Smooth muscle cell (in vitro differentiated cells): ENCODE results near the gene A2M. TPM values are rescaled to one million over a fixed set of nuclear protein-coding genes. Genes with fewer than 3 reads are reported as not detected.

Experiments used
- DNase-seq: peaks from one replicate; lab custom pipeline; 2025; ENCODE audit not compliant: unreplicated experiment; lab: John Stamatoyannopoulos, UW
- H2AFZ ChIP-seq: fragments of 200-600 bp; sonication (generic); 2 replicates; pipeline ENCODE4 v1.6.0; 2016; ENCODE audit warnings: antibody characterized with exemption, low read depth, mild to moderate bottlenecking
- H3F3A ChIP-seq: fragments of 200-600 bp; sonication (generic); 2 replicates; pipeline ENCODE4 v1.6.0; 2017; ENCODE audit warnings: antibody characterized with exemption, low read depth
- H3K27ac ChIP-seq: fragments of 200-600 bp; sonication (generic); 2 replicates; pipeline ENCODE4 v1.5.1; 2016; ENCODE audit warnings: low read depth, mild to moderate bottlenecking
- H3K27me3 ChIP-seq: fragments of 200-600 bp; sonication (generic); 2 replicates; pipeline ENCODE4 v1.6.1; 2016; ENCODE audit warnings: low read depth, mild to moderate bottlenecking
- H3K36me3 ChIP-seq: fragments of 200-600 bp; sonication (generic); 2 replicates; pipeline ENCODE4 v1.5.1; 2016; ENCODE audit warnings: low read depth
- H3K4me1 ChIP-seq: fragments of 200-600 bp; sonication (generic); 2 replicates; pipeline ENCODE4 v1.5.1; 2016; ENCODE audit warnings: low read depth
- H3K4me2 ChIP-seq: fragments of 200-600 bp; sonication (generic); 2 replicates; pipeline ENCODE4 v1.6.0; 2016; ENCODE audit warnings: mild to moderate bottlenecking
- H3K4me3 ChIP-seq: fragments of 200-600 bp; sonication (generic); 2 replicates; pipeline ENCODE4 v1.5.1; 2016; ENCODE audit warnings: mild to moderate bottlenecking
- H3K79me2 ChIP-seq: fragments of 200-600 bp; sonication (generic); 2 replicates; pipeline ENCODE4 v1.6.0; 2016; ENCODE audit warnings: low read depth, mild to moderate bottlenecking
- H3K9ac ChIP-seq: fragments of 200-600 bp; sonication (generic); 2 replicates; pipeline ENCODE4 v1.6.0; 2016; ENCODE audit warnings: low read depth
- H3K9me3 ChIP-seq: fragments of 200-600 bp; sonication (generic); replicated peaks from 2 replicates; pipeline ENCODE4 v1.5.1; 2016; ENCODE audit warnings: low read depth
- H4K20me1 ChIP-seq: fragments of 200-600 bp; sonication (generic); 2 replicates; pipeline ENCODE4 v1.6.0; 2016; ENCODE audit warnings: low read depth
- WGBS: methylation state at CpG from one replicate; pipeline ENCODE4 v1.1.7; 2016; ENCODE audit warnings: low lambda C conversion rate; 5-methylcytosine and 5-hydroxymethylcytosine counted together
- polyA plus RNA-seq: library from polyadenylated mRNA; unstranded; fragments of >200 nt; fragmentation: Nextera tagmentation; extraction: Ambion mirVana; gene quantifications from 2 replicates; pipeline ENCODE4 v1.2.1, GENCODE V29; 2016
- total RNA-seq: library from RNA; depleted of rRNA; stranded (reverse); fragments of >200 nt; gene quantifications from 2 replicates; pipeline ENCODE4 v1.2.3, GENCODE V29; 2014
- TF ChIP-seq, protein P1 (sequence below): fragments of 200-600 bp; sonication (generic); IDR thresholded peaks from 2 replicates; pipeline ENCODE4 v1.5.1; 2017; ENCODE audit warnings: borderline replicate concordance, mild to moderate bottlenecking, antibody characterized with exemption; ENCODE audit not compliant: insufficient read depth, poor library complexity, severe bottlenecking

The A2M gene
- total and polyA plus RNA-seq, 2 experiments from 2014 or later: 72.8 to 108 TPM

DNA sequence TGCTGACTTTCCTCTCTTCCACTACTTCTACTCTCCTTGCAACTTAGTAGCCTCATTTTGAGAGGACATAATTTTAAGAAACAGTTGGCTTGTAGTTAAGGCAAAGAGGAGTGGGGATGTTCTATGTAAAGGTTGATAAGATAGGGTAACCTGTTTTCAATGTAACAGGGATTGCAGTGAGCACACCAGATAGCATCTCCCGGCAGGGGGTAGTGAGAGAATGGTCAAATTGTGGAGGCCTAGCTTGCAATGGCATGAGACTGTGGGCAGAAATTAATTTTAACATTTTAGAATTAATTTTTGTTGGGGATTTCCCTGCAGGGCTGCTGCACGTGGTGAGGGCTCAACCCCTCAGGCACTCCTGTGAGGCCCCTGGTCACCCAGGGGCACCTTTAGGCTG lies 84.9 kb downstream of the A2M start:
- TF ChIP-seq, protein P1, sequence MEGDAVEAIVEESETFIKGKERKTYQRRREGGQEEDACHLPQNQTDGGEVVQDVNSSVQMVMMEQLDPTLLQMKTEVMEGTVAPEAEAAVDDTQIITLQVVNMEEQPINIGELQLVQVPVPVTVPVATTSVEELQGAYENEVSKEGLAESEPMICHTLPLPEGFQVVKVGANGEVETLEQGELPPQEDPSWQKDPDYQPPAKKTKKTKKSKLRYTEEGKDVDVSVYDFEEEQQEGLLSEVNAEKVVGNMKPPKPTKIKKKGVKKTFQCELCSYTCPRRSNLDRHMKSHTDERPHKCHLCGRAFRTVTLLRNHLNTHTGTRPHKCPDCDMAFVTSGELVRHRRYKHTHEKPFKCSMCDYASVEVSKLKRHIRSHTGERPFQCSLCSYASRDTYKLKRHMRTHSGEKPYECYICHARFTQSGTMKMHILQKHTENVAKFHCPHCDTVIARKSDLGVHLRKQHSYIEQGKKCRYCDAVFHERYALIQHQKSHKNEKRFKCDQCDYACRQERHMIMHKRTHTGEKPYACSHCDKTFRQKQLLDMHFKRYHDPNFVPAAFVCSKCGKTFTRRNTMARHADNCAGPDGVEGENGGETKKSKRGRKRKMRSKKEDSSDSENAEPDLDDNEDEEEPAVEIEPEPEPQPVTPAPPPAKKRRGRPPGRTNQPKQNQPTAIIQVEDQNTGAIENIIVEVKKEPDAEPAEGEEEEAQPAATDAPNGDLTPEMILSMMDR: no peak
- no peak overlapping the region for H3K9ac ChIP-seq
- DNase-seq: no peak
- no peaks in the 10 kb centered on the region for H3F3A ChIP-seq
- WGBS: 66% methylated on average over 2 of the region's 2 CpGs
- no peaks in the 10 kb centered on the region for H3K36me3 ChIP-seq
- no peaks in the 10 kb centered on the region for H3K27me3 ChIP-seq
- no peak overlapping the region for H2AFZ ChIP-seq
- H3K4me2 ChIP-seq: no peak overlapping the region
- H3K4me3 ChIP-seq: no peak overlapping the region
- H4K20me1 ChIP-seq: no peaks in the 10 kb centered on the region
- no peaks in the 10 kb centered on the region for H3K9me3 ChIP-seq
- no peak overlapping the region for H3K27ac ChIP-seq
- no peaks in the 10 kb centered on the region for H3K79me2 ChIP-seq
- H3K4me1 ChIP-seq: no peaks in the 10 kb centered on the region

DNA sequence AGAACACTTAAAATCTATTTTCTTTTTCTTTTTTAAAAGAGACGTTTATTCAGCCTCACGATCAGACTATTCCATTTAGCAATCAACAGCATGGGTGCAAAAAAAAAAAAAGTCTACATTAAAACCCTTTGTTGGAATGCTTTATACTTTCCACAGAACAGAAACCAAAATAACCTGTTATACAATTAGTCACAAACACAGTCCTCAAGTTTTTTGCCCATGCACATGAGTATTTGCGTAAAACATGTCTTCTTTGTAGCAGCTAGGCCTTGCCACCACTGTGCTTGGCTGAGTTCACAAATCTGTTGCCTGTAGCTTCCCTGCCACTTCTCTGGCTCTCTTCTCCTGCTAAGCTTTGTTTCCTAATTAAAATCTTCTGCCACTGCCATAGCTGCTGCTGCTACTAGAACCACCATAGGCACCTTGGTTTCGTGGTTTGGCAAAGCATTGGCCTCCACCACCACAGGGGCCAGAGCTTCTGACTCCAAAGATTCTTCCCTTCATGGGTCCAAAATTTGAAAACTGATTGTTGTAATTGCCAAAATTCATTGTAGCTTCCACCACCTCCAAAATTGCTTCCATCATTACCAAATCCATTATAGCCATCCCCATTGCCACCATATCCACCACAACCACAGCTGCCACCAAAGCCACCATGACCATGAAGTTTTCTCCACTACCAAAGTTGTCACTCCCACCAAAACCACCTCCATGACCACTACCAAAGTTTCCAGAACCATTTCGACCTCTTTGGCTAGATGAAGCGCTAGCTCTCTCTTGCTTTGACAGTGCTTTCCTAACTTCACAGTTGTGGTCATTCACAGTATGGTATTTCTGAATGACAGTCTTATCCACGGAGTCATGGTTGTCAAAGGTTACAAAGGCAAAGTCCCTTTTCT lies 88.3 kb downstream of the A2M start:
- H3K27me3 ChIP-seq: no peaks in the 10 kb centered on the region
- no peak for DNase-seq
- no peaks in the 10 kb centered on the region for H3F3A ChIP-seq
- H3K9me3 ChIP-seq: no peaks in the 10 kb centered on the region
- TF ChIP-seq, protein P1: no peak
- no peaks in the 10 kb centered on the region for H3K4me1 ChIP-seq
- H3K27ac ChIP-seq: no peak overlapping the region
- 92% methylated on average over 7 of the region's 7 CpGs for WGBS
- H3K4me2 ChIP-seq: no peak overlapping the region
- no peaks in the 10 kb centered on the region for H3K36me3 ChIP-seq
- no peak overlapping the region for H3K9ac ChIP-seq
- H3K79me2 ChIP-seq: no peaks in the 10 kb centered on the region
- no peak overlapping the region for H2AFZ ChIP-seq
- no peak overlapping the region for H3K4me3 ChIP-seq
- H4K20me1 ChIP-seq: no peaks in the 10 kb centered on the region

DNA sequence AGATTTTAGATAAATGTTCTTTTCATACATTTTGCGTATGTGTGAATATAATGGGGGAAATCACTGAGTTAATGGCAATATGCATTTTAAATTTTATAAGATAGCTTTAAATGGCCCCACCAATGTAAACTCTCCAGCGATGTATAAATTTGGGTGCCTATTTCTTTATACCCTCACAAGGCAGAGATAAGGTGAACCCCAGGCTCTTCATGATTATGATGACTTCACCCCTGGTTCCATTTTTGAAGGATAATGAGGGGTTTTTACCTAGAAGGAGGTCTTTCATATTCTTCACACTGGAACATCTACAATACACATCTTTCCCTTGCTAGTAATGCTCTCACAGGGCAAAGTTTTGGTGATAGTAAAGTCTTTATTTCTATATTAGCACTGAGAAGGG lies 91.2 kb downstream of the A2M start:
- H3K9ac ChIP-seq: no peak overlapping the region
- TF ChIP-seq, protein P1: no peak
- H3K4me3 ChIP-seq: no peak overlapping the region
- no peaks in the 10 kb centered on the region for H3K36me3 ChIP-seq
- WGBS: 92% methylated on average over 2 of the region's 2 CpGs
- H3K79me2 ChIP-seq: no peaks in the 10 kb centered on the region
- no peak overlapping the region for H3K27ac ChIP-seq
- no peak overlapping the region for H3K4me2 ChIP-seq
- H3K27me3 ChIP-seq: no peaks in the 10 kb centered on the region
- no peak for DNase-seq
- no peaks in the 10 kb centered on the region for H4K20me1 ChIP-seq
- H3K9me3 ChIP-seq: no peaks in the 10 kb centered on the region
- H3F3A ChIP-seq: no peaks in the 10 kb centered on the region
- H3K4me1 ChIP-seq: no peaks in the 10 kb centered on the region
- H2AFZ ChIP-seq: no peak overlapping the region

DNA sequence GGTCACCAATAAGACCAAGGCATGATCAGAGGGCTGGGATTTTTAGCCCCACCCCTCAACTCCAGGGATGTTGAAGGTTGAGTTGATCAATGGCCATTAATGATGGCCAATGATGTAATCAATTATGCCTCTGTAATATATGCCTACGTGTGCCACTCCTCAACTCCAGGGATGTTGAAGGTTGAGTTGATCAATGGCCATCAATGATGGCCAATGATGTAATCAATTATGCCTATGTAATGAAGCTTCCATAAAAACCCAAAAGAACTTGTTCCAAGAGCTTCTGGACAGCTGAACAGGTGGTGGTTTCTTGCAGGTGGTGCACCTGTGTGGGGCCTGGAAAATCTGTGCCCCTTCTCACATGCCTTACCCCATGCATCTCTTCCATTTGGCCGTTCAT lies 93.1 kb downstream of the A2M start:
- Histone ChIP-seq H4K20me1 (no peaks in the 10 kb centered on the region), H3K4me2 (no peak overlapping the region), H3K4me1 (no peaks in the 10 kb centered on the region), H3K27me3 (no peaks in the 10 kb centered on the region), H3F3A (no peaks in the 10 kb centered on the region), H3K36me3 (no peaks in the 10 kb centered on the region), H2AFZ (no peak overlapping the region), H3K9me3 (no peaks in the 10 kb centered on the region), H3K4me3 (no peak overlapping the region), H3K79me2 (no peaks in the 10 kb centered on the region), H3K27ac (no peak overlapping the region), H3K9ac (no peak overlapping the region)
- WGBS: 88% methylated on average over 2 of the region's 2 CpGs
- TF ChIP-seq, protein P1: no peak
- no peak for DNase-seq
